NCI-H460 (cell line): ENCODE measurements around the gene TSHZ2. TPM values are rescaled to one million over a fixed set of nuclear protein-coding genes. Genes with fewer than 3 reads are reported as not detected.

Experiments used
- DNase-seq: peaks from one replicate; pipeline ENCODE4 v3.0.0-alpha.2; 2016; ENCODE audit warnings: low read depth; ENCODE audit errors: extremely low read depth
- total RNA-seq: library from RNA; depleted of rRNA; stranded (reverse); fragments of >200 nt; shearing (Covaris generic); gene quantifications from 2 replicates; pipeline ENCODE4 v1.2.3, GENCODE V29; 2014

The TSHZ2 gene
- total RNA-seq, 1 experiment from 2014 or later: not detected

- DNase-seq: no peak
Measured at GRCh38 chr20:53122853-53123252, 150.7 kb downstream of the TSHZ2 start.

GRCh38 chr20:53124075-53124551 lies 152.0 kb downstream of the TSHZ2 start:
- no peak for DNase-seq

GRCh38 chr20:53124803-53125202 lies 152.6 kb downstream of the TSHZ2 start:
- DNase-seq: no peak

GRCh38 chr20:53126185-53126584 lies 154.0 kb downstream of the TSHZ2 start:
- DNase-seq: no peak

- DNase-seq: no peak
Measured at GRCh38 chr20:53127027-53127426, 154.9 kb downstream of the TSHZ2 start.

GRCh38 chr20:53128004-53128403 lies 155.8 kb downstream of the TSHZ2 start:
- DNase-seq: no peak

GRCh38 chr20:53129563-53129962 lies 157.4 kb downstream of the TSHZ2 start:
- no peak for DNase-seq

GRCh38 chr20:53130795-53131194 lies 158.6 kb downstream of the TSHZ2 start:
- no peak for DNase-seq

GRCh38 chr20:53133125-53133524 lies 161.0 kb downstream of the TSHZ2 start:
- no peak for DNase-seq

GRCh38 chr20:53133628-53134027 lies 161.5 kb downstream of the TSHZ2 start:
- DNase-seq: no peak

- DNase-seq: no peak
Measured at GRCh38 chr20:53136473-53136872, 164.3 kb downstream of the TSHZ2 start.

GRCh38 chr20:53138454-53139262 lies 166.5 kb downstream of the TSHZ2 start:
- no peak for DNase-seq

GRCh38 chr20:53141201-53142050 lies 169.3 kb downstream of the TSHZ2 start:
- DNase-seq: no peak

GRCh38 chr20:53142225-53143127 lies 170.3 kb downstream of the TSHZ2 start:
- DNase-seq: no peak

GRCh38 chr20:53146201-53146891 lies 174.2 kb downstream of the TSHZ2 start:
- no peak for DNase-seq

- DNase-seq: no peak
Measured at GRCh38 chr20:53148771-53149147, 176.6 kb downstream of the TSHZ2 start.

GRCh38 chr20:53149148-53149889 lies 177.2 kb downstream of the TSHZ2 start:
- no peak for DNase-seq

- no peak for DNase-seq
Measured at GRCh38 chr20:53149890-53150205, 177.7 kb downstream of the TSHZ2 start.

- DNase-seq: no peak
Measured at GRCh38 chr20:53150532-53150931, 178.4 kb downstream of the TSHZ2 start.

GRCh38 chr20:53152228-53152627 lies 180.1 kb downstream of the TSHZ2 start:
- no peak for DNase-seq
